Activated T-cell treated with anti-CD3 and anti-CD28 coated beads, Interleukin-2, amount 50 U/mL, for 48 hours (primary cell): ENCODE results near the gene UBE4B.
A peak's percentile ranks its signal among the peaks of the same experiment; 100 is the strongest.
"Not testable (repeated sequence)": the region's sequence is repeated elsewhere in the genome, so short reads cannot be mapped to it uniquely, and the experiment has no call there.

Source experiments
- DNase-seq, 2 experiments: peaks; one replicate each; pipeline ENCODE4 v3.0.0-alpha.2; 2020

Gene UBE4B

DNA sequence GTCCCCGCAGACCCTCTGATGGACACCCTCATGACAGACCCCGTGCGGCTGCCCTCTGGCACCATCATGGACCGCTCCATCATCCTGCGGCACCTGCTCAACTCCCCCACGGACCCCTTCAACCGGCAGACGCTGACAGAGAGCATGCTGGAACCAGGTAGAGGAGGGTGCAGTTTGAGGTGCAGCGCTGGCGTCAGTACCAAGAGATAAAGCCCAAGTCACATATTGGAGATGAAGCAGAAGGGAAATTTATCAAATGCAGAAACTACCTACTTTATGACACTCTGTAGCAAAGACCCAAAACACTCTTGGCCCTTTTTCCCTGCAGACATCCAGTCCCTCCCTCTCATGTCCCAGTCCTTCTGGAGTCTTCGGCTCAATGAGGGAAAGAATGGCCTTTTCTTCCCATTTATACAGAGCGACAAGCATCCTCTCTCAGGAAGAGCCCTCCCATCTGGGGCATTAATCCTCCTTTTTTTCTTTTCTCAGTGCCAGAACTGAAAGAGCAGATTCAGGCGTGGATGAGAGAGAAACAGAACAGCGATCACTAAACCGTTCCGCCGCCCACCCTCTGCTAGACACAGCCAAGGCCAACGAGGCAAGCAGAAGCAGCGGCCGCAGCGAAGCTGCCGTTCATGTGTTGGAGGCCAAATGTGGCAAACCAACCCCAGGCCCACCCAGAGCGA, 146.8 kb downstream of the UBE4B start:
- DNase-seq: no peak

DNA sequence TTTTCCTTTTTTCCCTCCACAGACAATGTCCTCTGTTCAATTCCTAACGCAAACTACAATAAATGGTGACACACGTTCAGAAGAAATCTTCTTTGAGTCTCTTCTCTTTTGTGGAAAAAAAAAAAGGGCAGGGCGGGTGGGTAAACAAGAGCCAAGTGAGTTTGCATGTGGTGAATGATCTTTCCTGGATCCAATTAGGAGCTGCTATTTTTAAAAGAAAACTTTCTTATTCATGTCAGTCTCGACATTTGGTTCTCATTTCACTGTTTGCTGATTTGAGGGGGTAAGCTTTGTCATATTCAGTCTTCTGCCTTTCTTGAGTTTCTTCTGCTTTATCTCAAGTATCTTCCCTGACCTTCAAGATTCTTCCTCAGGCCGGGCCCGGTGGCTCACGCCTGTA, 148.4 kb downstream of the UBE4B start:
- no peak for DNase-seq

DNA sequence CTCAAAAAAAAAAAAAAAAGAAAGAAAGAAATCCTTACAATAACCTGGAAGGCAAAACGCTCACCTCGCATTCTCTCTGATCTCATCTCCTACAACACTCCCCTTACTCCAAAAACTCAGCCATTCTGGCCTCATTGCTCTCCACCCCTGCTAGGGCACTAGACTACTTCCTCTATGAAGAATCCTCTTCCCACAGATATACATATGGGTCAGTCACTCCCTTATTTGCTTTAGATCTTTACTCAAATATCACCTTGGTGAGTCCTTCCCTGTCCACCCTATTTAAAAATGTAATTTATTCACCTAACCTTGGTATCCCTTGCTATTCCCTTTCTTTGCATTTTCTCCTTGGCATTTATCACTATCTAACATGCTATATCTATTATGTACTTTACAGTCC, 153.0 kb downstream of the UBE4B start:
- no peak for DNase-seq

DNA sequence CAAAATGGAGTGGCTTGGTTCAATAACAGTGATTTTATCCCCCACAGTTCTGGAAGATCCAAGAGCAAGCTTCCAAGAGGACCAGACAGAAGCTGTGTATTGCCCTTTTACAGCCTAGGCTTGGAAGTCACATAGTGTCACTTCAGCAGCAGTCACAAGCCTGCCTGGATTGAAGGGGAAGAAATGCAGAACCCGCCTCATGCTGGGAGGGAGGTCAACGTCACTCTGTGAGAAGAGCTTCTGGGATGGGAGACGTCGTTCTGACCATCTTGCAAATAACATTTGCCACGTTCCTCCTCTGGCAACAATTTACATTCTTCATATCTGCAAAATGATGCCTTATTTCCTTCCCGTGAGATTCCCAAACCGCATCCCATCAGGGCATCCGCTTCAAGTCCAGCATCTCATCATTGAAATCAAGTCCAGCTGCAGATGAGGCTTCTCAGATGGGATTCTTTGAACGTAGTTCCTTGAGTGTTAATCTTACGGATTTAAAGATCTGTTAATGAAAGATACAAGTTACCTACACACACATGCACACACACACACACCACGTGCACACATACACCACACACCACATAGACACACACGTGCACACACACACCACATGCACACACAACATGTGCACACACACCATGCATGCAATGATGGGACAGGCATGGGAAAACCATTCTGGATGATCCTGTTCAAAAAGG, 153.7 kb downstream of the UBE4B start:
- DNase-seq: no peak

DNA sequence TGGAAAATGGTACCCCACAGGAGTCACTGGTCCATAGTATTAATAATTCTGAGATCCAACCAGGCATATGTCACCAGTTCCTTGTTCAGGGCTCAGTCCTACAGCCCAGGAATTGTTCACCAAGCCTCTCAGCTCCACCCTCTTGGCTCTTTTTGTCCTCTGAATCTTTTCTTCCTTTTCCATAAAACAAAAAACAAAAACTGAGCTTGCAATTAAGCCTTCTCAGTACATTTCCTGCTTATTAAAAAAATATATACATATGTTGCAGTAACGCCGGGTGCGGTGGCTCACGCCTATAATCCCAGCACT, 154.2 kb downstream of the UBE4B start:
- no peak for DNase-seq

DNA sequence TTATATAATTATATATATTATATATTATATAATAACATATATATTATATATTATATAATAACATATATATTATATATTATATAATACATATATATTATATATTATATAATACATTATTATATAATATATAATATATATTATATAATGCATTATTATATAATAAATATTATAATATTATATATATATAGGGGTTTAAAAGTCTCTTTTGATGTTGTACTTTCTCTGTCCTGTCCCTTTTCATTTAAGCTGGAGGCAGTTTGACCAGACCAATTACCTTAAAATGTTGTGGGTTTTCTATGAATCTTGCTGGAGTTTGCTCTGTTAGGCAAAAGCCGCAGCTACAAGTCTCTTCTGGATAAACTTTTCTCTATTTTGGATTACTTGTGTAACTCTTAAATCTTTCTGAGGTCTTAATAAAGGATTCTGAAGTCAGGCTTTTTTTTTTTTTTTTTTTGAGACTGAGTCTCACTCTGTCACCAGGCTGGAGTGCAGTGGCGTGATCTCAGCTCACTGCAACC, 155.4 kb downstream of the UBE4B start:
- no peak for DNase-seq

DNA sequence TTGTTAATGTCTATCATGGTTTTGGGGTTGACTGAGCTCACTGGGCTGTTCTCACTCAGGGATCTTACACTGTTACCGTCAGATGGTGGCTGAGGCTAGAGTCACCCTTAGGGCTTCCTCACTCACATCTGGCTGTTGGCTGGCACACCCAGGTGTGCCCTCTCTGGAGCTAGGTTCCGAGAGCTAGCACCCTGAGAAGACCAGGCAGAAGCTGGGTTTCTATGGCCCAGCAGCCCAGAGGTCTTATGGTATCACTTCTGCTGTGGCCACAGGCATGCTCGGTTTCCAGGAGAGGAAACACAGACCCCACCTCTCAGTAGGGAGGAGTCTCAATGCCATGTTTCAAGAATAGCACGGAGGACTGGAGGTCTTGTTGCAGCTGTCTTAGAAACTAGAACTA, 156.9 kb downstream of the UBE4B start:
- DNase-seq: no peak

DNA sequence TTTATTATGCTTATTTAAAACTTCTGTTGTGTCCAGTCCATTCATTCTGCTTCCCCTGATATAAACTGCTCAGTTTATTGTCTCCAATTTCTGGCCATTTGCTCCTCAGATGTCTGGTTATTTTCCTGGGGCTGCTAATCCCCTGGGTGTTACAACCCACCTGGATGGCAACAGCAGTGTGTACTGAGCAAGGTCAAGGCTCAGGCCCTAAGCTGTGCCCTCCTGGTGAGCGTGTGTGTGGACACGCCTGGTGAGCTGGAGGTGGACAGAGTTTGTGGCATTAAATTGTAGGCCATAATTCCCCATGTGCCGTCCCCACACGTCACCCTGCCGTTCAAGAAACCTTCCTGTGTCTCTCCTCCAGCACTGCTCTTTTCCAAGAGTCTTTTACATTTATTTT, 159.5 kb downstream of the UBE4B start:
- no peak for DNase-seq

DNA sequence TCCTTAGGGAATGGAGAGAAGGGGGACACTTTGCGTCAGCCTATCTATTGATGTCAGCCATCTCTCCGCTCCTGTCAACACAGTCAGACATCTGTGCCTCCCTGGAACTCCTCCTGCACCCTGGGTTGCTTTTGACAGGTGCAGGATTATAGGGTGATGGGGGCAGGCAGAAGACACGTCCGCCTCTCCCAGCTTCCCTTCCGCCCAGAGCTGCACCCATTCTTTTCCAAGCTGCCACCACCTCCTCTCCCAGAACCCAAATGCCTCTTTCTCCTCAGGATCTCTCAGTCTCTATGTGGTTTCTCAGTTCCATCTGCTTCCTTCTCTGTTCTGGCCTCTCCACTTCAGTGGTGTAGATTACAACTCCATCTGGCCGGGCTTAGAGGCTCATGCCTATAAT, 160.5 kb downstream of the UBE4B start:
- no peak for DNase-seq

DNA sequence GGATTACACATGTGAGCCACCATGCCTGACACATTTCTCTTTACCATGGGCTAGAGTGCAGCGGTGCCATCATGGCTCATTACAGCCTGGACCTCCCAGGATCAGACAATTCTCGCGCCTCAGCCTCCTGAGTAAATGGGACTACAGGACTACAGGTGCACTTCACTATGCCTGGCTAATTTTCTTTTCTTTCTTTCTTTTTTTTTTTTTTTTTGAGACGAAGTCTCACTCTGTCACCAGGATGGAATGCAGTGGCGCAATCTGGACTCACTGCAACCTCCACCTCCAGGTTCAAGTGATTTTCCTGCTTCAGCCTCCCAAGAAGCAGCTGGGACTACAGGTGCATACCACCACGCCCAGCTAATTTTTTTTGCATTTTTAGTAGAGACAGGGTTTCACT, 162.8 kb downstream of the UBE4B start:
- DNase-seq: no peak

DNA sequence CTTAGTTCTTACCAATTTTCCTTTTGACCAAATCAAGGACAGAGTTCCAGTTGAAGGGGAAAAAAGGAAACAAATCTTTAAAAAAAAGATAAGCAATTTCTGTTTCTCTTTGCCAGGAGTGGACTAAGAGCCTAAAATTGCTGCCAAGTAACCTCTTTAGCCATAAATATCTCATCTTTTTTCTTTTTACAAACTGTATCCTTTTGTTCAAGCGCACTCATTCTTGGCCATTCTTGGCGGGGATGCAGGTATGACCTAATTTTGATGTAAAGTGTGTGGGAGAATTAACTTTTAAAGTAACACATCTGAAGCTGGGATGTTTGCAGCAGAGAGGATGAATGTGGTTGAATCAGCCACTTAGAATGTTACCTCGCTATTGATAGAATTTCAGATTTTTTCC, 164.2 kb downstream of the UBE4B start:
- DNase-seq: no peak

DNA sequence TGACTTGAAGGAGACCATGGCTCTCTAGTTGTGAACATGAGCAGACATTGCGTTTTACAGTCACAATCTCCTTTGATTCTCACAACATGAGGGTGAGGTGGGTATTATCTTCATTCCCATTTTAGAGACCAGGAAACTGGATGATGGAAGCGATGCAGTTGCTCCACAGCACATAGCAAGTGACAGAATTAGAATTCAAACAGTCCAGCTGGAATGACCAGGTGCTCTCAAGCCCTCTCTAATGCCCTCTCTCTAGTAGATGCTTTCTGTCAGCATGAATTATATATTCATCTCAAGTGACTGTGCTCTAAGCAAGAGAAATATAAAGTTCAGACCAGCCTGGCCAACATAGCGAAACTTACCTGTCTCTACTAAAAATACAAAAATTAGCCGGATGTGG, 167.9 kb downstream of the UBE4B start:
- no peak for DNase-seq

DNA sequence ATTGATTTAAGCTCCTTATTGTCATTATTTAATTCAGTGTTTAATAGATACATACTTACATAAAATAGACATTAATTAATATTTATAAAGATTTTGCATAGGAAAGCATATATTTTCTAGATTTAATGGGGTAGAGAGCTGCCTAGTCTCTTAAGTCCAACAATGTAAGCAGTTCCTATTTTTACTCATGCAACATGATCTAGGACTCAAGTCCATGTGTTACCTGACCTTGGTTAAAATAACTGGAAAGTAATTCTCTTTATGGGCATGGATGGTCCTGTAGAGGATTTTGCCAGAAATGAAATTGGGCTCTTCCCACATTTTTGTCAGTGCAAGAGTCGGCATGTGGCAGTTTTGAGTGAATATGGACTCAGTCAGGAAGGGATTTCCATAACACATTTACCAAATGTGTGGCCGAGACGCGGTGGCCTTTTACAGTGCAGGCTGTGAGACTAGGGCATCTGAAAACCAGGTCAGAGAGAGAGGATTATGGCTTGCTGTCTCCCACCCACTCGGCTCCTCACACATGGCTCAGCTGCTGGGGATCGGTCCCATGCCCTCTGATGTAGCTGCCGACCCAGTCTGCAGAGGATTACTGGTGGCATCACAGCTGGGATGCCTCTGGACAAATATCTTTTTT, 171.4 kb downstream of the UBE4B start:
- DNase-seq: no peak

DNA sequence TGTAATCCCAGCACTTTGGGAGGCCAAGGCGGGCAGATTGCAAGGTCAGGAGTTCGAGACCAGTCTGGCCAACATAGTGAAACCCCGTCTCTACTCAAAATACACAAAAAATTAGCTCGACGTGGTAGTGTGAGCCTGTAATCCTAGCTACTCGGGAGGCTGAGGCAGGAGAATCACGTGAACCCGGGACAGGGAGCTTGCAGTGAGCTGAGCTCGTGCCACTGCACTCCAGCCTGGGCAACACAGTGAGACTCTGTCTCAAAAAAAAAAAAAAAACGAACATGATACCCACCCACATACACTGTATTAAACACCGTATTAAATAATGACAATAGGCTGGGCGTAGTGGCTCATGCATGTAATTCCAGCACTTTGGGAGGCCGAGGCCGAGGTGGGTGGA, 172.4 kb downstream of the UBE4B start:
- DNase-seq: not testable (repeated sequence)

DNA sequence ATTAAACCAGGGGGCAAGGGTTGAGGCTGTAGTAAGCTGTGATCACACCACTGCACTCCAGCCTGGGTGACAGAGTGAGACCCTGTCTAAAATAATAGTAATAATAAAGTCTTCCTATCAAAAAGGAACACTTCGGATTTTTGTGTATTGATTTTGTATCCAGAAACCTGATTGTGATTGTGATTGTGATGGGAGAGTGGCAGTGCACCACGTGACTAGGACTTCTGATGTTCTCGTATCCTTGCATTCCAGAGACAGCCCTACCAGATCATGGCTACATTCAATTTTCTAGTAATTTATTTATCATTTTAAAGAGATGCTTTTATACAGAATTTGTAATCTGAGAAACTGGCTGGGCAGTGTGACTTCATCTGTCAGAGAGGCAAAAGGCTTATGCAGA, 175.1 kb downstream of the UBE4B start:
- no peak for DNase-seq

DNA sequence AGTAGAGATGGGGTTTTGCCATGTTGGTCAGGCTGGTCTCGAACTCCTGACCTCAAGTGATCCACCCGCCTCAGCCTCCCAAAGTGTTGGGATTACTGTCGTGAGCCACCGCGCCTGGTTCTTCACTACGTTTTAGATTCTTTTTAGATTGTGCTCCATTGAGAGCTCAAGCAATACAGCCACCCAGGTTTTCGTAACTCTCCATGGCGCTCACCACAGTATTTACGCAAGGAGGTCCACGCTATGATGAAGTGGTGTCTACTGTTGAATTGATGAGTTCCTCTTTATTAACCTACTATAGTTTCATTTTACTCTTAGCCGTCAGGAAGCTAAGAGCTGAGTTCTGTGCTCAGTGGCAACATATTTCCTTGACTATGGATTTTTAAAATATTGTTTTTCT, 175.8 kb downstream of the UBE4B start:
- no peak for DNase-seq

DNA sequence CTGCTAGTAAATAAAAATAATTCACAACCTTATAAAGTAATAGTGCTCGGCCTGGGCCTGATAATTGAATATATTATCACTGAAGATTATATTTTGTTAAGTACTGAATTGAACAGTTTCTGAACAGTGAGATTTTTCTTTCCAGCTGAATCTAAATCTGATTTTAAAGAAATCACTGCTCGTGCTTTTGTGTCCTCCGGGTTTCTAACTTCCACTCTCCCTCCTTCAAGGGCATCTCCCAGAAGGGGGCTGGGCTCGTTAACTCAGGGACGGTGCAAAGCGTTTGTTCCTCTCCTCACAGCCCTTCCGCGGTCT, 176.8 kb downstream of the UBE4B start:
- DNase-seq: no peak

DNA sequence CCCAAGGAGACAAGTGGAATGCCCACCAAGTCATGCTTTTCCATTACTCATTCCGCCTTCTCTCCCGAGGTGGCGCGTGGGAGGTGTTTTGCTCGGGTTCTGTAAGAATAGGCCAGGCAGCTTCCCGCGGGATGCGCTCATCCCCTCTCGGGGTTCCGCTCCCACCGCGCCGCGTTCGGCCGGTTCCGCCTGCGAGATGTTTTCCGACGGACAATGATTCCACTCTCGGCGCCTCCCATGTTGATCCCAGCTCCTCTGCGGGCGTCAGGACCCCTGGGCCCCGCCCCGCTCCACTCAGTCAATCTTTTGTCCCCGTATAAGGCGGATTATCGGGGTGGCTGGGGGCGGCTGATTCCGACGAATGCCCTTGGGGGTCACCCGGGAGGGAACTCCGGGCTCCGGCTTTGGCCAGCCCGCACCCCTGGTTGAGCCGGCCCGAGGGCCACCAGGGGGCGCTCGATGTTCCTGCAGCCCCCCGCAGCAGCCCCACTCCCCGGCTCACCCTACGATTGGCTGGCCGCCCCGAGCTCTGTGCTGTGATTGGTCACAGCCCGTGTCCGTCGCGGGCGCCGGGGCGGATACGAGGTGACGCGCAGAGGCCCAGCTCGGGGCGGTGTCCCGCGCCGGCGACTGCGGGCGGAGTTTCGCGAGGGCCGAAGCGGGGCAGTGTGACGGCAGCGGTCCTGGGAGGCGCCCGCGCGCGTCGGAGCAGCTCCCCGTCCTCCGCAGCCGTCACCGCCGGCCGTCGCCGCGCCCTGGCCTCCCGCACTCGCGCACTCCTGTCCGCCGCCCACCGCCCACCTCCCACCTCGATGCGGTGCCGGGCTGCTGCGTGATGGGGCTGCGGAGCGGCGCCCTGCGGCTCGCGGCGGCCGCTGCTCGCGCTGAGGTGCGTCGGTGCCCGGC, 177.4 kb downstream of the UBE4B start, which contains the start of gene KIF1B:
TSS of gene KIF1B (plus strand) at position 666 of the 906 bp plus-strand sequence. CDS start 21,759 bp downstream, outside the sequence.
- DNase-seq: peak; percentile 97

DNA sequence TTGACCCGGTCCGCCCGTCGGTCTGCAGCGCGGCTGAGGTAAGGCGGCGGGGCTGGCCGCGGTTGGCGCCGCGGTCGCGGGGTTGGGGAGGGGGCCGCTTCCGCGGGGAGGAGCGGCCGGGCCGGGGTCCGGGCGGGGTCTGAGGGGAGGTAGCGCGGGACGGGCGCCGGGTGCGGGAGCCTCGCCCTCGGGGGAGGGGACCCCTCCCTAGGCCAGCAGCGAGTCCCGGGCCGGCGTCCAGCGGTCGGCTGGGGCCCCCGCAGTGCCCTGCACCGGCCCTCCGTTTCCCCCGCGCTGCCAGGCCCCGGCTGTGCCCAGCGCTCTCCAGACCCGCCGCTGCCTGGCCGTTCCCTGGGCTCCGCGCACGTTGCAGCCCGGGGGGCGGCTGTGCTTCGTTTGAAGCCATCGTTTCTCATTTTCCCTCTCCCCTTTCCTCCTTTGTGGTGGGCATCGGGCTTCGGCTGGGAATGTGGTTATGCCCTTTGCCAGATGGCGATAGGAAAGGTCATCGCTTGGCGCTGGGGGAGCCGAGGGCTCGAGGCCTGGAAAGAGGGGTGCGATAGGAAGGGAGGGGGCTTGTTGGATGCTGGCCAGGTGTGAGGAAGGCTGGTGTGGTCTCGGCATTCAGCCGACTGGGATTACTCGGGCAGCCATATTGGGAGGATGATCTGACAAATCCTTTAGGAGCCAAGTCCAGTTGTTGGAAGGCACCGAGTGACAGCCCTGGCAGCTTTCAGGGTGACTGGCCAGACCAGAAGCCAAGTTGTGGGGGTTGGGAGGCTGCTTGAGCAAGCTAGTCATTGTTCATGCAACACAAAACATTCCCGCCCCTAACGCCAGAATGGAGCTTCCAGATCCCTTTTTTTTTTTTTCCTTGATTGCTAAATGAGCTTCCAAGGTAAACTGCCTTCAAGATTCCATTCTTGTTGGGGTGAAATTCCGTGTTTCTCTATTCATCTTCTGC, 178.4 kb downstream of the UBE4B start:
- peak; percentile 41 to 44 for DNase-seq

DNA sequence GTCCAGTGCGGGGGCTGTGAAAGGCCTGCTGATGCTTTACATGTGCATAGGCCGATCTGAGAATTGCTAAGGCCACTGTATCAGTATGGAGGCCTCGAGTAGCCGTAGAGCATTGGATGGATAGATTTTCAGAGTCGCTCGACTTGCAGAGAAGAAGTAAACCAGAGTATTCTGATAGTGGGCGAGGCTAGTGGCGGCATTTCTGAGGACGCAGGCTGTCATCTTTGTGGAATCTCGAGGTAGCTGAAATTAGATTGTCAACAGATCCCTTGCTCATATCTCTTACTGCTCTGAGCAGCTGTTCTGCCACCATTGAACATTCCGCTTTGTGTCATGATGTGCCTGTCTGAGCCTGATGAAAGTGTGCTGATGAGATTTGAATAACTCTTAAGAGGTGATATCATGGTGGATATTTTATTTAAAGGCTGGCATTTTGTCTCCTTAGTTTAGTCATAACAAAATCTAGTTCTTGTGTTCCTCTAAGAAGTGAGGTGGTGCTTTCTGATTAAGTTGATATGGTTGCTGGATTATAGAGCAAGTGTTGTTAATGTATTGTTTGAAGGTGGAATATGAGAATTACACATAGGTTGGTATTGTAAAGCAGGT, 179.2 kb downstream of the UBE4B start:
- peak in 1 of 2 experiments; percentile 22 for DNase-seq

DNA sequence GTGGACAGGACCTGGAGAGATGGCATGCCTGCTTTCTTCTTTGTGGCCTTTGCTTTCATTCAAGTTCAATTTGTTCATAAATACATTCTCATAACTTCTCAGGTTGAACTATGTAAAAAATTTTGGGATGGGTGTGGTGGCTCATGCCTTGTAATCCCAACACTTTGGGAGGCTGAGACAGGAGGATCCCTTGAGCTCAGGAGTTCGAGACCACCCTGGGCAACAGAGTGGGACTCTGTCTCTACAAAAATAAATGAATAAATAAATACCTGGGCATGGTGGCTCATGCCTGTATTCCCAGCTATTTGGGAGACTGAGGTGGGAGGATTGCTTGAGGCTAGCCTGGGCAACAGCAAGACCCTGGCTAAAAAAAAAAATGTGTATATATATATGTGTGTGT, 179.7 kb downstream of the UBE4B start:
- DNase-seq: no peak
